22Rv1 (cell line): Measurements from ENCODE around the gene LMBR1L.

Source experiments
- H3K27ac ChIP-seq: fragments of 450-650 bp; 2 replicates; pipeline ENCODE4 v1.5.1; 2017
- ZFX ChIP-seq: fragments of 450-650 bp; IDR thresholded peaks from 2 replicates; pipeline ENCODE4 v1.6.1; 2017; ENCODE audit warnings: antibody characterized with exemption, borderline replicate concordance
- TF ChIP-seq, protein P1 (sequence below): fragments of 450-650 bp; IDR thresholded peaks from 2 replicates; pipeline ENCODE4 v1.5.1; 2017; ENCODE audit warnings: mild to moderate bottlenecking

The LMBR1L gene

DNA sequence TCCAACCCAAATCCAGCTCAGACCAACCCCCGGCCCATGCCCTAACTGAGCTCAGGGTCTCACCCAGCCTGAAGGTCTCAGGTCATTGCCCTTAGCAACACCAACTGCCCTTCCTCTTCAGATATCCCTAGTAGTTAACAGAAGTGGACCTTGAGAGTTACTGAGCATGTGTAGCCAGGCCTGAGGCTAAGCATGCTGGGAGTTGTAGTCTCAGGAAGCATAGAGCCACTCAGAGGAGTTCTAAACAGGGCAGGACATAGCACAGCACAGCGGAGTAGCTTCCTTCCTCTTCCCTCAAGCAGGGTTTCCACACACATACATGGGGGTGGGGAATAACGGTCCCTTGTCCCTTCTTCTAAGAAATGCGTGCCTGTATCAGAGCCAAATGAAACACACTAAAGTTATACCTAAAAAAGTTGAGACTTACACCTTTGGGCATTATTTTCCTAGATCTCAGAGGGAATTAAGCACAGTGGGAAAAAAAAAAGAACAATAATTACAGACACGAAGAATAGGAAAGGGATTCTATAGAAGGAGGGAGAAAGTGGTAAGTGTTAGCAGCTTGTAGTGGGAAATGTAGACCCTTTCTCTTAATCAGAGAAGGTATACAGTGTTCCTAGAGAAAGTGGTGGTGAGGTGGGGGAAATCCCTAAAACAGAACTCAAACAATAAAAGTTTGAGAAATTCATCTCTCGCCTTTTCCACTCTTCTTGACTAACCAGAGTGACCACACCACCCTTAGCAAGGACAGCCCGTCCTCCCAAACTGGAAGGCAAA lies 54.5 kb downstream of the LMBR1L start:
- TF ChIP-seq ZFX, result no peak
- TF ChIP-seq, protein P1, sequence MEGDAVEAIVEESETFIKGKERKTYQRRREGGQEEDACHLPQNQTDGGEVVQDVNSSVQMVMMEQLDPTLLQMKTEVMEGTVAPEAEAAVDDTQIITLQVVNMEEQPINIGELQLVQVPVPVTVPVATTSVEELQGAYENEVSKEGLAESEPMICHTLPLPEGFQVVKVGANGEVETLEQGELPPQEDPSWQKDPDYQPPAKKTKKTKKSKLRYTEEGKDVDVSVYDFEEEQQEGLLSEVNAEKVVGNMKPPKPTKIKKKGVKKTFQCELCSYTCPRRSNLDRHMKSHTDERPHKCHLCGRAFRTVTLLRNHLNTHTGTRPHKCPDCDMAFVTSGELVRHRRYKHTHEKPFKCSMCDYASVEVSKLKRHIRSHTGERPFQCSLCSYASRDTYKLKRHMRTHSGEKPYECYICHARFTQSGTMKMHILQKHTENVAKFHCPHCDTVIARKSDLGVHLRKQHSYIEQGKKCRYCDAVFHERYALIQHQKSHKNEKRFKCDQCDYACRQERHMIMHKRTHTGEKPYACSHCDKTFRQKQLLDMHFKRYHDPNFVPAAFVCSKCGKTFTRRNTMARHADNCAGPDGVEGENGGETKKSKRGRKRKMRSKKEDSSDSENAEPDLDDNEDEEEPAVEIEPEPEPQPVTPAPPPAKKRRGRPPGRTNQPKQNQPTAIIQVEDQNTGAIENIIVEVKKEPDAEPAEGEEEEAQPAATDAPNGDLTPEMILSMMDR, result no peak
- peak overlapping the region; percentile 89 for H3K27ac ChIP-seq

DNA sequence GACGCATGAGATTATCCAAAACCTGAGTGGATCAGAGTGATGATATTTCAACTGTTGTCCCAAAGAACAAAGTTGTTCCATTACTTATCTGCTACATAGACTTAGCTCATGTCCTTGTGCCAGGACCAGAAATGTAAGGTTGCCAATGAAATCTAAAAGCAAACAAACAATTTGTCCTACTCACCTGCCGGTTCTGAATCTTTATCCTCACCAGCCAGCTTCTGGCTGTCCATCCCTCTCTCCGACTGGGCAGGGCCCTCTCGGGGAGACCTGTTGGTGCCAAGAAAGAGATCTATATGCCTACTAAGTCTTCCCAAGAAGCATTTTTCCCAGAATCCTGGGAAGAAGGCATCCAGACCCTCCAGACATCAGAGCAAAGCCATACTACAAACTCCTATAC lies 55.6 kb downstream of the LMBR1L start:
- peak overlapping the region; percentile 89 for H3K27ac ChIP-seq
- TF ChIP-seq ZFX, result no peak
- TF ChIP-seq, protein P1, result no peak

DNA sequence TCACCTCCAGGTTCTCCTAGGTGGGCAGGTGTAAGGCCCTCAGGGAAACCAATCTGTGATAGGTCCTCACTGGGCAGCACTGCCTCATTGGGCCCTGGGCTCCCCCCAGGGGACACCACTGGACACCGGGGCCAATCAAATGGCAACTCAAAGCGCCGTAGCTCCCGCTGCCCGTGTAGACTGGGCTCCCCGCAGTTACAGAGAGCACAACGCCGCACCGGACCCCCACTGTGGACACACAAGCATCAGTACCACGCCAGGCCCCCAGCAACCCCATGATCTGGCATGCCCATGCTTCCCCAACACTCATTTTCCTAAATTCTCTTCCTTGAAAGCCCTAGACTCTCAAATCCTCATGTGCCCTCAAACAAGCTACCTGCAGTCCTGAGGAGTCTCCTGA lies 56.1 kb downstream of the LMBR1L start:
- H3K27ac ChIP-seq, result peak overlapping the region; percentile 89
- TF ChIP-seq, protein P1, result no peak
- no peak for TF ChIP-seq ZFX

DNA sequence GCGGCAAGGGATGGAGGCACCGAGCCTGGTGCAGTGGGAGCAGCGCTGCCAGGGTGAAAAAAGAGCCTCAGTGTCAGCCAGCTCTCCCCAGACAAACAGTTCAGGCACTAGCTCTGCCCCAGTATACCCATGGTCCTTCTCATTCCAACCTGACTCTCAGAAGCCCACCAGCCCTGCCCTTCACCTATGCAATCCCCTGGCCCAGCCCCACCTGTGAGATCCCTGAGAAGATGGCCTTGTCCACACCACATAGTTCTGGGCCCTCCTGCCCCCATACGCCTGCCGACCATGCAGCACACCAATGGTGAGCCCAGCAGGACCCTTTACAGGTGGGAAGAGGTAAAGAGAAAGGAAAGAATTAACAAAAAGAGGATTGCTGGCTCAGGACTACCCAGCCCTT lies 56.6 kb downstream of the LMBR1L start:
- H3K27ac ChIP-seq, result no peak overlapping the region
- TF ChIP-seq, protein P1, result no peak
- no peak for TF ChIP-seq ZFX

DNA sequence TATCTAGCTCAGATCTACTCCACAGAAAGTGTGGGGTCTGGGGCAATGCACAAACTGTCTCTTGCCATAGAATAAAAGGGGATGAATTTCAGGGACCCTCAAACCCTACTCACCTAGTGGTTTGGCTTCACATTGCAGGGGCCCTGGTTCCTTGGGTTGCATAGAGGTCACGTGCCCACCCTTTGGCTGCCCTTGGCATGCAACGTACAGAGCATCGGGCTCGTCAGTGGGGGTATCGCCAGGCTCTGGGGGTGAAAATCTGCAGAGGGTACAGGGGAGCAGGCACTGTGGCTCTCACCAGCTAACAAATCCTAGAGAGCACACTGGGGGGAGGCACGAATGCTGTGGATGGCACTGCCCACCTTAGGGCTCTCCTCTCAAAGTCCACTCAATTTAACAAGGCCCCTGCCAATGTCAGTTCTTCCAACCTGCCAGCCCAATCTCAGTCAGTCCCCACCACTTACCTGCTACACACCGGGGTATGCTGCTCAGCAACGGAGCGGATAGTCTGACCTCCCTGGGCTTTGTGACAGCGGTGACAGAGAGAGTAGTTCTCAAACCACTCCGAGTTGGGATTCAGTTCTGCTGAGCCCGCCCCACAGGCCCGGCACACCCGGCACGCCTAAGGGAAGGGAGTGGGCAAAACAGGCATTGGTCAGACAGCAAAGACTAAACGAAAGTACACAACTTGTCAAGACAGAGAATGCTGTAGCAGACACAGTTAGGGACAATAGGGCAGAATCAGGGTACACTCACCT lies 58.0 kb downstream of the LMBR1L start:
- no peak overlapping the region for H3K27ac ChIP-seq
- no peak for TF ChIP-seq ZFX
- TF ChIP-seq, protein P1, result no peak

DNA sequence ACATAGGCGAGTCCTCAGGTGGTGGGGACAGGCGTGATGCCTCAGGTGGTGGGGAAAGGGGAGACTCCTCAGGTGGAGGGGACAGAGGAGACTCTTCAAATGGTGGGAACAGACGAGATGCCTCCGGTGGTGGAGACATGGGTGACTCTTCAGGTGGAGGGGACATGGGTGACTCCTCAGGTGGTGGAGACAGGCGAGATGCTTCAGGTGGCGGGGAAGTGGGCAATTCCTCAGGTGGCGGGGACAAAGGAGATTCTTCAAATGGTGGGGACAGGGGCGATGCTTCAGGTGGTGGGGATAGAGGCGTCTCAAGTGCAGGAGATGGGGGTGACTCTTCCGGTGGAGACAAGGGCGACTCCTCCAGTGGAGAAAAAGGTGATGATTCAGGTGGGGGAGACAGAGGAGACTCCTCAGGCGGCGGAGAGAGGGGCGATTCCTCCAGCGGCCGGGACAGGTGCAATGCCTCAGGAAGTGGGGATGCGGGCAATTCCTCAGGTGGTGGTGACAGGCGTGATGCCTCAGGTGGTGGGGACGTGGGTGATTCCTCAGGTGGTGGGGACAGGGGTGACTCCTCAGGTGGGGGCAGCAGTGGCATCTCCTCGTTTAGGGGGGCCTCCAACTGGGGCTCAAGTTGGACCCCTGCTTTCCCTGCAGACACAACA lies 58.7 kb downstream of the LMBR1L start:
- no peak overlapping the region for H3K27ac ChIP-seq
- TF ChIP-seq, protein P1, result no peak
- TF ChIP-seq ZFX, result no peak
